ENCODE data around the gene RNF157.

Gene RNF157

DNA sequence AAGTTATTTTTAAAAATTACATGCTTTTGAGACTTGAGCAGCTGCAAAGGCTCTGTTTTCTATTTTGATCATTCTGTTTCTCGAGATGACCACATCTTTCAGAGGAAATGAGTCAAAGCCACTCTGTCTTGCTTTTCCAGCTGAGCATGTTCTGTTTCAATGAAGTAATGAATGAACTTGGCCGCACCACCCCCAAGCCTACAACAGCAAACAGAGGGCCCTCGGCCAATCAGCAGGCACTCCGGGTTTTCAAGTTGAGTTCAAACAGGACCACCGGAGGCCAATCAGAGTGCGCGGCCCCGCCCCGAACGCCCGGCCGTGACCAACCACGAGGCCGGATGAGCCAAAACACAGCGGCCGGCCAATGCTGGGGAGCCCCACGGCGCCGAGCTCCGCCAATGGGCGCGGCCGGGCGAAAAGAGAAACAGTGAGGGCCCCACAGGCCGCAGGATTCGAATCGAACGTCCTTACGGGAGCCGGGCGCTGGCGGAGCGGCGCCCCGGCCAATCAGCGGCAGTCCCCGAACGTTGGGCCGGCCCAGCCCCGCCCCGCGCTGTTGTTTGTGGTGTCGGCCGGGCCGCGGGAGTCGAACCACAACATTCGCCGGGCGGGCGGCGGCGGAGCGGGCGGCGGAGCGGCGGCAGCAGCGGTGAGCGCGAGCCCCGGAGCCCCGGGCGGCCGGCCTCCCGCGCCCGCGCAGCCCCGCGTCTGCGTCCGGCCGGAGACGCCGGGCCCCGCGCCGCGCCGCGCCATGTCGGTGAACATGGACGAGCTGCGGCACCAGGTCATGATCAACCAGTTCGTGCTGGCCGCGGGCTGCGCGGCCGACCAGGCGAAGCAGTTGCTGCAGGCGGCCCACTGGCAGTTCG, 24.7 kb upstream of the RNF157 start, which contains the start of gene UBALD2 (continued):
- TF ChIP-seq ZNF366 (tag by site-specific recombination; conservative IDR thresholded peaks at IDR 0.05) (peak; percentile 73), FEZF1 (tag by site-specific recombination; IDR thresholded peaks at IDR 0.05) (0 out of 2 replicates have a peak, but pooled peaks have one; percentile 24), SP7 (tag by site-specific recombination; IDR thresholded peaks at IDR 0.05) (peak; percentile 58), GLIS1 (tag by site-specific recombination; IDR thresholded peaks at IDR 0.05) (peak; percentile 79), ZNF549 (tag by site-specific recombination; IDR thresholded peaks at IDR 0.05) (no peak), ZFP69B (tag by site-specific recombination; IDR thresholded peaks at IDR 0.05) (peak; percentile 99), ZNF660 (tag by site-specific recombination; IDR thresholded peaks at IDR 0.05) (0 out of 2 replicates have a peak, but pooled peaks have one; percentile 42), ZEB2 (tag by site-specific recombination; IDR thresholded peaks at IDR 0.05) (peak; percentile 49), ZBTB17 (tag by site-specific recombination; IDR thresholded peaks at IDR 0.05) (peak; percentile 73), ZBTB8A (tag by site-specific recombination; IDR thresholded peaks at IDR 0.05) (peak; percentile 81), ZNF596 (tag by site-specific recombination; IDR thresholded peaks at IDR 0.05) (no peak), KLF8 (tag by site-specific recombination; IDR thresholded peaks at IDR 0.05) (no peak; the same call in 1 of the 2 replicates), ZSCAN16 (tag by site-specific recombination; IDR thresholded peaks at IDR 0.05) (peak; percentile 70), ZBTB20 (tag by site-specific recombination; IDR thresholded peaks at IDR 0.05) (peak; percentile 75; the same call in 1 of the 2 replicates), SCRT2 (tag by site-specific recombination; IDR thresholded peaks at IDR 0.05) (no peak), ZNF560 (tag by site-specific recombination; IDR thresholded peaks at IDR 0.05; ENCODE audit: borderline replicate concordance) (no peak), KLF16 (tag by site-specific recombination; IDR thresholded peaks at IDR 0.05) (0 out of 2 replicates have a peak, but pooled peaks have one; percentile 31), ZNF202 (tag by site-specific recombination; IDR thresholded peaks at IDR 0.05; ENCODE audit: borderline replicate concordance) (no peak), ZNF600 (tag by site-specific recombination; IDR thresholded peaks at IDR 0.05) (0 out of 2 replicates have a peak, but pooled peaks have one; percentile 42), SETDB1 (IDR thresholded peaks at IDR 0.05; ENCODE audit: insufficient read length, low read length) (peak; percentile 16), ZNF132 (tag by site-specific recombination; IDR thresholded peaks at IDR 0.05; ENCODE audit: borderline replicate concordance) (no peak), ZNF76 (tag by site-specific recombination; IDR thresholded peaks at IDR 0.05; ENCODE audit: borderline replicate concordance, low read depth) (peak; percentile 52; the same call in 1 of the 2 replicates)
- TF ChIP-seq, protein P1, sequence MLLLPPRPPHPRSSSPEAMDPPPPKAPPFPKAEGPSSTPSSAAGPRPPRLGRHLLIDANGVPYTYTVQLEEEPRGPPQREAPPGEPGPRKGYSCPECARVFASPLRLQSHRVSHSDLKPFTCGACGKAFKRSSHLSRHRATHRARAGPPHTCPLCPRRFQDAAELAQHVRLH (tag by site-specific recombination; IDR thresholded peaks at IDR 0.05): no peak
- TF ChIP-seq, protein P2, sequence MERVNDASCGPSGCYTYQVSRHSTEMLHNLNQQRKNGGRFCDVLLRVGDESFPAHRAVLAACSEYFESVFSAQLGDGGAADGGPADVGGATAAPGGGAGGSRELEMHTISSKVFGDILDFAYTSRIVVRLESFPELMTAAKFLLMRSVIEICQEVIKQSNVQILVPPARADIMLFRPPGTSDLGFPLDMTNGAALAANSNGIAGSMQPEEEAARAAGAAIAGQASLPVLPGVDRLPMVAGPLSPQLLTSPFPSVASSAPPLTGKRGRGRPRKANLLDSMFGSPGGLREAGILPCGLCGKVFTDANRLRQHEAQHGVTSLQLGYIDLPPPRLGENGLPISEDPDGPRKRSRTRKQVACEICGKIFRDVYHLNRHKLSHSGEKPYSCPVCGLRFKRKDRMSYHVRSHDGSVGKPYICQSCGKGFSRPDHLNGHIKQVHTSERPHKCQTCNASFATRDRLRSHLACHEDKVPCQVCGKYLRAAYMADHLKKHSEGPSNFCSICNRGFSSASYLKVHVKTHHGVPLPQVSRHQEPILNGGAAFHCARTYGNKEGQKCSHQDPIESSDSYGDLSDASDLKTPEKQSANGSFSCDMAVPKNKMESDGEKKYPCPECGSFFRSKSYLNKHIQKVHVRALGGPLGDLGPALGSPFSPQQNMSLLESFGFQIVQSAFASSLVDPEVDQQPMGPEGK (tag by site-specific recombination; IDR thresholded peaks at IDR 0.05): peak; percentile 81
- TF ChIP-seq, protein P3, sequence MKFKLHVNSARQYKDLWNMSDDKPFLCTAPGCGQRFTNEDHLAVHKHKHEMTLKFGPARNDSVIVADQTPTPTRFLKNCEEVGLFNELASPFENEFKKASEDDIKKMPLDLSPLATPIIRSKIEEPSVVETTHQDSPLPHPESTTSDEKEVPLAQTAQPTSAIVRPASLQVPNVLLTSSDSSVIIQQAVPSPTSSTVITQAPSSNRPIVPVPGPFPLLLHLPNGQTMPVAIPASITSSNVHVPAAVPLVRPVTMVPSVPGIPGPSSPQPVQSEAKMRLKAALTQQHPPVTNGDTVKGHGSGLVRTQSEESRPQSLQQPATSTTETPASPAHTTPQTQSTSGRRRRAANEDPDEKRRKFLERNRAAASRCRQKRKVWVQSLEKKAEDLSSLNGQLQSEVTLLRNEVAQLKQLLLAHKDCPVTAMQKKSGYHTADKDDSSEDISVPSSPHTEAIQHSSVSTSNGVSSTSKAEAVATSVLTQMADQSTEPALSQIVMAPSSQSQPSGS (tag by site-specific recombination; IDR thresholded peaks at IDR 0.05; ENCODE audit: low read depth): peak; percentile 83
- TF ChIP-seq, protein P4, sequence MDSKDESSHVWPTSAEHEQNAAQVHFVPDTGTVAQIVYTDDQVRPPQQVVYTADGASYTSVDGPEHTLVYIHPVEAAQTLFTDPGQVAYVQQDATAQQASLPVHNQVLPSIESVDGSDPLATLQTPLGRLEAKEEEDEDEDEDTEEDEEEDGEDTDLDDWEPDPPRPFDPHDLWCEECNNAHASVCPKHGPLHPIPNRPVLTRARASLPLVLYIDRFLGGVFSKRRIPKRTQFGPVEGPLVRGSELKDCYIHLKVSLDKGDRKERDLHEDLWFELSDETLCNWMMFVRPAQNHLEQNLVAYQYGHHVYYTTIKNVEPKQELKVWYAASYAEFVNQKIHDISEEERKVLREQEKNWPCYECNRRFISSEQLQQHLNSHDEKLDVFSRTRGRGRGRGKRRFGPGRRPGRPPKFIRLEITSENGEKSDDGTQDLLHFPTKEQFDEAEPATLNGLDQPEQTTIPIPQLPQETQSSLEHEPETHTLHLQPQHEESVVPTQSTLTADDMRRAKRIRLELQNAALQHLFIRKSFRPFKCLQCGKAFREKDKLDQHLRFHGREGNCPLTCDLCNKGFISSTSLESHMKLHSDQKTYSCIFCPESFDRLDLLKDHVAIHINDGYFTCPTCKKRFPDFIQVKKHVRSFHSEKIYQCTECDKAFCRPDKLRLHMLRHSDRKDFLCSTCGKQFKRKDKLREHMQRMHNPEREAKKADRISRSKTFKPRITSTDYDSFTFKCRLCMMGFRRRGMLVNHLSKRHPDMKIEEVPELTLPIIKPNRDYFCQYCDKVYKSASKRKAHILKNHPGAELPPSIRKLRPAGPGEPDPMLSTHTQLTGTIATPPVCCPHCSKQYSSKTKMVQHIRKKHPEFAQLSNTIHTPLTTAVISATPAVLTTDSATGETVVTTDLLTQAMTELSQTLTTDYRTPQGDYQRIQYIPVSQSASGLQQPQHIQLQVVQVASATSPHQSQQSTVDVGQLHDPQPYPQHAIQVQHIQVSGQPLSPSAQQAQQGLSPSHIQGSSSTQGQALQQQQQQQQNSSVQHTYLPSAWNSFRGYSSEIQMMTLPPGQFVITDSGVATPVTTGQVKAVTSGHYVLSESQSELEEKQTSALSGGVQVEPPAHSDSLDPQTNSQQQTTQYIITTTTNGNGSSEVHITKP (tag by site-specific recombination; IDR thresholded peaks at IDR 0.05): peak; percentile 82
- TF ChIP-seq, protein P5, sequence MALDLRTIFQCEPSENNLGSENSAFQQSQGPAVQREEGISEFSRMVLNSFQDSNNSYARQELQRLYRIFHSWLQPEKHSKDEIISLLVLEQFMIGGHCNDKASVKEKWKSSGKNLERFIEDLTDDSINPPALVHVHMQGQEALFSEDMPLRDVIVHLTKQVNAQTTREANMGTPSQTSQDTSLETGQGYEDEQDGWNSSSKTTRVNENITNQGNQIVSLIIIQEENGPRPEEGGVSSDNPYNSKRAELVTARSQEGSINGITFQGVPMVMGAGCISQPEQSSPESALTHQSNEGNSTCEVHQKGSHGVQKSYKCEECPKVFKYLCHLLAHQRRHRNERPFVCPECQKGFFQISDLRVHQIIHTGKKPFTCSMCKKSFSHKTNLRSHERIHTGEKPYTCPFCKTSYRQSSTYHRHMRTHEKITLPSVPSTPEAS (tag by site-specific recombination; IDR thresholded peaks at IDR 0.05): no peak
- TF ChIP-seq, protein P6, sequence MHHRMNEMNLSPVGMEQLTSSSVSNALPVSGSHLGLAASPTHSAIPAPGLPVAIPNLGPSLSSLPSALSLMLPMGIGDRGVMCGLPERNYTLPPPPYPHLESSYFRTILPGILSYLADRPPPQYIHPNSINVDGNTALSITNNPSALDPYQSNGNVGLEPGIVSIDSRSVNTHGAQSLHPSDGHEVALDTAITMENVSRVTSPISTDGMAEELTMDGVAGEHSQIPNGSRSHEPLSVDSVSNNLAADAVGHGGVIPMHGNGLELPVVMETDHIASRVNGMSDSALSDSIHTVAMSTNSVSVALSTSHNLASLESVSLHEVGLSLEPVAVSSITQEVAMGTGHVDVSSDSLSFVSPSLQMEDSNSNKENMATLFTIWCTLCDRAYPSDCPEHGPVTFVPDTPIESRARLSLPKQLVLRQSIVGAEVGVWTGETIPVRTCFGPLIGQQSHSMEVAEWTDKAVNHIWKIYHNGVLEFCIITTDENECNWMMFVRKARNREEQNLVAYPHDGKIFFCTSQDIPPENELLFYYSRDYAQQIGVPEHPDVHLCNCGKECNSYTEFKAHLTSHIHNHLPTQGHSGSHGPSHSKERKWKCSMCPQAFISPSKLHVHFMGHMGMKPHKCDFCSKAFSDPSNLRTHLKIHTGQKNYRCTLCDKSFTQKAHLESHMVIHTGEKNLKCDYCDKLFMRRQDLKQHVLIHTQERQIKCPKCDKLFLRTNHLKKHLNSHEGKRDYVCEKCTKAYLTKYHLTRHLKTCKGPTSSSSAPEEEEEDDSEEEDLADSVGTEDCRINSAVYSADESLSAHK (tag by site-specific recombination; IDR thresholded peaks at IDR 0.05): peak; percentile 66; the same call in 1 of the 2 replicates

Measured in HEK293 (cell line).